Mucosa of descending colon (tissue), 3 donors: ENCODE measurements around the gene IGFBP2. TPM values are rescaled to one million over a fixed set of nuclear protein-coding genes. Genes with fewer than 3 reads are reported as not detected.

Source experiments
- ATAC-seq: fragments of 200-7000 bp; cut with Tn5 transposase; one replicate; pipeline ENCODE4 v1.9.1; 2020; ENCODE audit warnings: mild to moderate bottlenecking, moderate library complexity
- DNase-seq, 3 donors: peaks; one replicate each; pipeline ENCODE4 v3.0.0-alpha.2; 2020
- H3K36me3 ChIP-seq: fragments of 200-600 bp; one replicate; pipeline ENCODE4 v1.8.0; 2021; ENCODE audit warnings: low read depth, mild to moderate bottlenecking
- H3K4me1 ChIP-seq: fragments of 200-600 bp; one replicate; pipeline ENCODE4 v1.8.0; 2021; ENCODE audit warnings: low read depth, mild to moderate bottlenecking
- H3K4me3 ChIP-seq: fragments of 200-600 bp; one replicate; pipeline ENCODE4 v1.8.0; 2021; ENCODE audit warnings: mild to moderate bottlenecking
- H3K9me3 ChIP-seq: fragments of 200-600 bp; one replicate; pipeline ENCODE4 v1.8.0; 2021; ENCODE audit warnings: mild to moderate bottlenecking
- CTCF ChIP-seq: fragments of 200-600 bp; IDR thresholded peaks from one replicate; pipeline ENCODE4 v1.8.0; 2022; ENCODE audit warnings: antibody characterized with exemption, mild to moderate bottlenecking
- intact Hi-C, 2 donors: fragments of 100-400 bp; cut with DNase I in 1 of 2; cut with micrococcal nuclease in 1 of 2; formaldehyde crosslinking; loops; one replicate each; pipeline versions ENCODE4 v1.11.0 to v1.11.1; 2022; cut with DNase I, micrococcal nuclease
- total RNA-seq, 3 donors: library from RNA; stranded (reverse); fragmentation: NEBNext Ultra II Directional in 2 of 3; extraction: Animal tissue kit (Norgen Biotek cat#: 25700) in 2 of 3; gene quantifications; one replicate each; pipeline versions ENCODE4 v1.2.1 to v1.2.4, GENCODE V29; 2021 to 2023
- donor health status: DM: no; HTN: no; CAD: no; lungs with moderate emphysema.
- donor health status: DM: no; HTN: no; CAD: no.
- donor health status: DM: no; HTN: yes; CAD: no.

The IGFBP2 gene
- total RNA-seq, 3 donors from 2014 or later: 26.7 to 62.1 (median 57.2) TPM

DNA sequence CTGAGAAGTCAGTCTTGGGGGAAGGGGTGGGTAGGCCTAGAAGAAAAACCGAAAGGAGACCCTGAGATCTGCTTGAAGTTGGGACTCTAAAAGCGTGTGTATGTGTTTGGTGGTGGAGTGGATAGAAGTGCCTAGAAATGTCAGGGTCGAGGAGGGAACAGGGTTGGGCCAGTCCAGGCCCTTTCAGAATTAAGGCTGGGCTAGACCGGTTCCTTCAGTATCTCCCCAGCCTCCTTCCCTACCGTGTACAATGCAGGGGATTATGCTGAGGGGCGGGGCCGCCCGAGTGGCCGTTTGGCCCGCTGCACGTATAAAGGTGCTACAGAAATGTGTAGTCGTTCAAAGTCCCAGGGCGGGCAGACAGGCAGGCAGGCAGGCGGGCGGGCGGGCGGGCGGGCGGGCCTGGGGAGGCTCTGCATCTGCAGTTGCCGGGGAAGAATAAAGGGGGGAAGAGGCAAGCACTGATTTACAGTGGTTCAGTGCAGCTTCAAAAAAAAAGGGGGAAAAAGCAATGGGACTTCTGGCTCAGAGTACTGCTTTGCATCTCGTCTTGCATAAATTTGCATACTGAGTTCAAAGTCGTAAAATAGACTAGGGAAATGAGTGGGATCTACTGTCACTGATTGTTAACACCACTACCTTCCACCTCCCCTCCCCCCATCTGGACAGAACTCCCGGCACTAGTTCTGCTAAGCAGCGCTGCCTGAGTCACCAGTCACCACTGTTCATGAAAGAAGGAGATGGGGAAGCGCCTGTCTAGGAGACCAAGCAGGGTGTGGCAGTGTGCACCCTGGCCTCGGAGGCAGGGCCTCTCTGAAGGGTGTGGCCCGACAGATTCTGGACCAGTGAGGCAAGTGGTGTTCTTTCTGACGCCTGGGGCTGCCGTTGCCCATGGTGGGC, 3.6 kb downstream of the IGFBP2 start:
- TF ChIP-seq CTCF: no peak
- Histone ChIP-seq H3K9me3 (no peaks in the 10 kb centered on the region), H3K4me3 (no peak overlapping the region), H3K36me3 (no peaks in the 10 kb centered on the region), H3K4me1 (peaks cover 15% of the 10 kb centered on the region)
- DNase-seq (peak; percentile 82 to 85 (median 83)), ATAC-seq (peak; percentile 92)
- intact Hi-C loops: no loop called here

GRCh38 chr2:216637472-216637871, 4.3 kb downstream of the IGFBP2 start:
- Histone ChIP-seq H3K4me3 (no peak overlapping the region), H3K36me3 (no peaks in the 10 kb centered on the region), H3K9me3 (no peaks in the 10 kb centered on the region), H3K4me1 (peaks cover 15% of the 10 kb centered on the region)
- ATAC-seq (no peak), DNase-seq (no peak)
- intact Hi-C loops: no loop called here
- TF ChIP-seq CTCF: no peak

DNA sequence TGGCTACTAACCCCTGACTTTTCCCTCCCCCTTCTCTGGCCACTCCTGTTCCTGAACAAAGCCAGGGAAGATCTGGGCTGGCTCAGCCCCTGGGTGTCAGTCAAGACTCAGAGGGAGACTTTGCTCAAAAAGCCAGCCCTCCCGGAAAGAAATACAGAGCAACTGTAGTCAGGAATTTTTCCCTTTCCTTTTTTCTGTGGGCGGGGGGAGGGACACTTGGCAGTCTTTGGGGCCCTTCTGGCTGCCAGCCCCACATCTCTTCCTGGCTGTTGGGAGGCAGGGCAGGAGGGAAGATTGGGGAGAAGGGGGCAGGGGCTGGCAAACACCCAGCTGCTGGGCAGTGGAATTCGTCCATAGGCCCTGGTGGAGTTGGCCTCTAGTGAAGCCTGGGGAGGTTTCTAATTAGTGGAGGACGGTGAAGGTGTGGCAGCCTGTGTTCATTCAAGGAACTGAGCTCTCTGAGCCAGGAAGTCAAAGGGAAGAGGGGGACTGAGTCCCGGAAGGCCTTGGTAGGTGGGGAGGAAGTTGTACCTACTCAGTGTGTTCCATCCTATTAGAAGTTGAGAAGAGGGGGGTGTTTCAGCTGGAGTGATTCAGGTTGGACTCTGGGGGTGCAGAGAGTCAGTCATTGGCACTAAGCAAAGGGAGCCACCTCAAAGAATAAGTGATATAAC, 10.9 kb downstream of the IGFBP2 start:
- H3K9me3 ChIP-seq: no peaks in the 10 kb centered on the region
- TF ChIP-seq CTCF: no peak
- intact Hi-C loops: no loop called here
- no peak overlapping the region for H3K4me3 ChIP-seq
- no peaks in the 10 kb centered on the region for H3K4me1 ChIP-seq
- ATAC-seq: no peak
- DNase-seq: no peak
- no peaks in the 10 kb centered on the region for H3K36me3 ChIP-seq

DNA sequence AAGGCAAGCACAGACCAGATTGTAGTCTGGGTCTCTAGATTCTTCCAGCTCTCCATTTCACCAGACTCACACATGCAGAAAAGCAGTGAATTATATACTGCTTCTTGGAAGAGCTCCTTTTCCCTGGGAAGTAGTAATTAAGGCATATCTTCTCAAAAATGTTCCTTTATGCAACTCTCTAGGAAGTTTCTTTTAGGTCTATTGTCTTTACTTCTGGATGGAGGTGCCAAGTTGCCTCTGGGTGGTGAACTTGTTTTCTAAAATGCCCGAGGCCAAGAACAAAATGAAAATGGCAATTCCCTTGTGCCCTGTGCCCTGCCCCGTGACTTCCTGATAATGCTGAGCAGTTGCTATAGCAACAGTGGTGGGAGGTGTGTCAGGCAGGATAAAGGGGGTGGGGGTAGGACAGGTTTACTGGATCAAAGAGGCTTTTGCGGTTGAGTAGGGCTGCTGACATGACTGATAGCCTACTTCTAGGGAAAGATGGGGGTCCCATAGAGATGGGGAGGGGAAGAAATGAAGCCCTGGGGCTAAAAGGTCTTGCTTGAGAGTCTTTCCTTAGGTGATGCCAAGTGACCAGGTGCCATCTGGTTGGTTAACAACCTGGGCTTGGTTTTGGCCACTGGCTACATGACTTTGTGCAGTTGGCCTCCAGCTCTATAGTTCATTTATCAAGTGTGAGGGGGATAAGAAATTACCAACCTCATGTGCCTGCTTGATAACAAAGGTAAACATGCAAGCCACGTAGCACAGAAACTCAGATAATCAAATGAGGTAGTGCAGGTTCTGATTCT, 11.8 kb downstream of the IGFBP2 start:
- TF ChIP-seq CTCF: no peak
- intact Hi-C loops: no loop called here
- no peaks in the 10 kb centered on the region for H3K9me3 ChIP-seq
- ATAC-seq (no peak), DNase-seq (no peak)
- H3K36me3 ChIP-seq: no peaks in the 10 kb centered on the region
- H3K4me3 ChIP-seq: no peak overlapping the region
- H3K4me1 ChIP-seq: no peaks in the 10 kb centered on the region

DNA sequence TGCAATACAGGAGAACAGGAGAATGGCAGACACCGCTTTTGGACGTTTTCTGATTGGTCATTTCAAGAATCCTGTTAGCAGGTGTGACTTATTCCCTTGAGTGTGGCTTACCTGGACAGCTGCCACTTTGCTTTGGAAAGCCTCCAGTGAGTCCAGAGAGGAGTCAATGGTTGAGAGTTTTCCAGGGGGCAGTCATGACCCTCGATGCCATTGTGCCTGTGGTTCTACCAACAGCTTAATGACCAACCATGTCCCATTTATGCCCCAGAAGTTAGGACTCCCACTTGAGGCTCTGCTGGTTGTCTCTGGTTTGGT, 12.4 kb downstream of the IGFBP2 start:
- Histone ChIP-seq H3K4me1 (no peaks in the 10 kb centered on the region), H3K9me3 (no peaks in the 10 kb centered on the region), H3K36me3 (no peaks in the 10 kb centered on the region), H3K4me3 (no peak overlapping the region)
- no peak for DNase-seq
- intact Hi-C loops: no loop called here
- ATAC-seq: no peak
- no peak for TF ChIP-seq CTCF
